ENCODE measurements around the gene FARP1.

DNA sequence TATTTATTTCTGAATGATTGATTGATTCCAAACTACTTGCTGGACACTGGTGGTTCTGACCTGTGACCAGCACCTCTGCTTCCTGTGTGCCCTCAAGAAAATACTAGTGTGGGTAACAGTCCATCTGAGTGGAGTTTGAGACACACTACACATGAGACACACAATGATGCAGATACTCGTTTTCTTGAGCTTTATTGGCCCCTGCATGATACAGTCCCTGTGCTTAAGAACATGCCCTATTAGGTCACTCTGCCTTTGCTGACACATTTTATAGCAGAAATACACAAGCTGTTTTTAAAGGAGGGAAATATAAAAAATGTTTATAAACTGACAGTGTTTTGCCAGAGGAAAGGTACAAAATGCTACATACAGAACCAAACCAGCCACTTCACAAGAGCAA is 307.1 kb downstream of the FARP1 start:
- TF ChIP-seq POLR2AphosphoS5 (IDR thresholded peaks at IDR 0.05; ENCODE audit: low read depth, low read length) = no peak
- TF ChIP-seq SIN3A (IDR thresholded peaks at IDR 0.05; ENCODE audit: borderline replicate concordance, insufficient read depth, low read length) = no peak

Measured in PFSK-1 (cell line).